Erythroblast (primary cell): ENCODE data around the gene MAPK4.

Experiments used
- GATA1 ChIP-seq: IDR thresholded peaks from 2 replicates; pipeline ENCODE4 v1.6.1; 2011; ENCODE audit warnings: low read depth, mild to moderate bottlenecking, control low read depth, low read length, moderate library complexity
- POLR2A ChIP-seq: IDR thresholded peaks from 2 replicates; pipeline ENCODE4 v1.6.1; 2011; ENCODE audit warnings: mild to moderate bottlenecking, low read length

- TF ChIP-seq POLR2A: no peak
- TF ChIP-seq GATA1: no peak
Observed at GRCh38 chr18:50737127-50737526, 177.2 kb downstream of the MAPK4 start.
